ENCODE data around the gene TIGD1.

The TIGD1 gene

DNA sequence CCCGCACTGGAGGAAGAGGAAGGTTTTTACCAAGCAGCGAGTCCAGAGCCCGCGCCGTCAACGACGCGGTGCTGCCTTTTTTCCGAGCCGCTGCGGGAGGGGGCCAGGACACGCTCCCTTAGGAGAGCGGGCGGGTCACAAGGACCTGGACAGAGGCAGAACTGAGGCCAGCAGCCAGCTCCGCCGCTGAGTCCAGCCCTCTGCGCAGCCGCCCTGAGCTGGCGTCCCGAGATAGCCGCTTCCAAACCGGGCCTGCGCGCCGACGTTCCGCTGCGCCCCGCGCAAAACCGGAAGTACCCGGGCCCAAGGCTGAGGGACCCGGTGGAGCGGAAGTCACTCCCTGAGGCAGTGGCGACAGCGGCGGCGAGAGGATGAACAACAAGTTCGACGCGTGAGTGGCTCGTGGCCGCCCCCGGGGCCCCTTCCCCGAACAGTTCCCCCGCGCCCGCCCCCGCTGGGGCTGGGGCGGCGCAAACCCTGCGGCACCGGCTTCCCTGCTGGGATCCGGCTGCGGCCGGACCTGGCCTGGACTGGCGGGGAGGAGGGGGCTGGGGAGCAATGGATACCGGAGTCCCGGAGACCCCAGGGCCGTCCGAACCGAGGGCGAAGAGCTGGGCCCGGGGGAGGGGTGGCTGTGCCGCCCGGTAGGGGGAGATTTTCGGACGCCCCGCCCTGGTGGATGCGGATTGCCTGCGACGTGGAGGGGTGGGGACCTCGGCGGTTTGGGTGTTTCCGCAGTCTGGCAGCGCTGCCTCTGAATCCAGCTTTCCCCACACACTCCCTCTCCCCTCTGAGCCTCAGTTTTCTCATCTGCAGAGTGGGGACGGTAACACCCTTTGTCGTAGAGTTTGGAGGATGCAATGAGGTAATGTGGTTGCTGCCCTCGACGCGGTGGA lies at the start of gene TIGD1, which contains the start of gene EIF4E2:
TIGD1 (minus strand) TSS at position 204 of the 896 bp plus-strand sequence. CDS start 675 bp downstream, outside the sequence.
EIF4E2 (plus strand) TSS at position 336 of the 896 bp plus-strand sequence; CDS start at position 372, 36 bp downstream.
- H3K36me3 Mint-ChIP-seq (ENCODE audit: low read depth): peaks cover 50% of the 10 kb centered on the region
- H3K27me3 Mint-ChIP-seq (ENCODE audit: low read depth): no peaks in the 10 kb centered on the region
- H3K4me3 Mint-ChIP-seq: peak within 1 kb of the TSS; percentile 100
- peak within 1 kb of the TSS; percentile 100 for H3K27ac Mint-ChIP-seq
- peak; percentile 93 for DNase-seq (ENCODE audit: low spot score)
- H3K9me3 Mint-ChIP-seq: peaks cover 6% of the 10 kb centered on the region
- H3K4me1 Mint-ChIP-seq (ENCODE audit: low read depth): peaks cover 55% of the 10 kb centered on the region

DNA sequence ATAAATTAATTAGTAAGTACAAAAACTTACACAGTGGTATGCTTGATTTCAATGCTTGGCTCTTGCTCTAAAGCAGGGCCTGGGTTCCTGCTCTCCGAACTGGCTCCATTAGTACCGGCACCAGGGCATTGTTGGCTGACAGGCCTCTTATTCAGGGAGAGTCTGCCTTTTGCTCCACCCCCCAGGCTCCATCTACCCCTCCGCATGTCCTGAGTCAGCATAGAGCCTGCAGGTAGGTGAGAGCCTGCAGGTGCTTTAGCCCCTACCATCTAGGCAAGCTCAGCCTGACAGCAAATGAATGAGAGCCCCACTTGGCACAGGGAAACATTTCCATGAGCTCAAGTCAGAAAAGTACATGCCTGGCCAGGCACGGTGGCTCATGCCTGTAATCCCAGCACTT lies 47.9 kb upstream of the TIGD1 start:
- H3K9me3 Mint-ChIP-seq: no peaks in the 10 kb centered on the region
- DNase-seq (ENCODE audit: low spot score): no peak
- H3K27me3 Mint-ChIP-seq (ENCODE audit: low read depth): peaks cover 4% of the 10 kb centered on the region
- no peak overlapping the region for H3K27ac Mint-ChIP-seq
- H3K4me3 Mint-ChIP-seq: no peak overlapping the region
- H3K4me1 Mint-ChIP-seq (ENCODE audit: low read depth): peaks cover under 1% of the 10 kb centered on the region
- no peaks in the 10 kb centered on the region for H3K36me3 Mint-ChIP-seq (ENCODE audit: low read depth)

DNA sequence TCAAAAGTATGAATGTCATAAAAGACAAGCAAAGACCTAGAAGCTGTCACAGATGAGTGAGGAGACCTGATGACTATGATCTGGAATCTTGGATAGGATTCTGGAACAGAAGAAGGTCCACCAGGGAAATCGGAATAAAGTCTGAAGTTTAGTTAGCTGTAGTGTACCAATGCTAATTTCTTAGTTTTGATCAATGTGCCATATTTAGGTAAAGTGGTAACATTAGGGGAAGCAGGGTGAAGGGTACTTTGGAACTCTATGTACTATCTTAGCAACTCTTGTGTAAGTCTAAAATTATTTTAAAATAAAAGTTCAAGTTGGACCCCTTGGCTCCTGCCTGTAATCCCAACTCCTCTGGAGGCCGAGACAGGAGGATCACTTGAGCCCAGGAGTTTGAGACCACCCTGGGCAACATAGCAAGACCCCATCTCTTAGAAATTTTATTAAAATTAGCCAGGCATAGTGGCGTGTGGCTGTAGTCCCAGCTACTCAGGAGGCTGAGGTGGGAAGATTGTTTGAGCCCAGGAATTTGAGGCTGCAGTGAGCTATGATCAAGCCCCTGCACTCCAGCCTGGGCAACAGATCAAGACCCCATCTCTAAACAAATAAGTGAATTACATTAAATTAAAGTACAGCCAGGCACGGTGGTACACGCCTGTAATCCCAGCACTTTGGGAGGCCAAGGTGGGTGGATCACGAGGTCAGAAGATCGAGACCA lies 47.2 kb upstream of the TIGD1 start:
- Mint-ChIP-seq H3K4me3 (no peak overlapping the region), H3K27me3 (ENCODE audit: low read depth) (no peaks in the 10 kb centered on the region), H3K9me3 (no peaks in the 10 kb centered on the region), H3K27ac (no peak overlapping the region), H3K4me1 (ENCODE audit: low read depth) (peaks cover 6% of the 10 kb centered on the region), H3K36me3 (ENCODE audit: low read depth) (no peaks in the 10 kb centered on the region)
- no peak for DNase-seq (ENCODE audit: low spot score)

DNA sequence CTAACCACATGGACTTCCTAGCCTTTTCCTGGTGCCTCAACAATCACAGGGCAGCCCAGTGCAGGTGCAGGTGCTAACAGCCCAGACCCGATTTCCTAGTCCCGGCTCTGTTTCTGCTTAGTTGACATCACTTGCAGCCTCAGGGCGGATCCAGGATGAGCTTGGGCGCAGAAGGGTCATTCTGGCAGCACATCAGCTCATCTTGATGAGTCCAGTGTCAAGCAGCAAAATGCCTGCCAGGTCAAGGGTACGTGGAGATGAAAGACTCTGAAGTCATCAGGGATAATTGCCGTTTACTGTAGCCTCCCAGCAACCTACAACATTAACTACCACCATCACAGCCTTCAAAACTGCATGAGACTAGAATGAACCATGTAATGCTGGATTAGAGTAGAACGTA lies 43.6 kb upstream of the TIGD1 start:
- Mint-ChIP-seq H3K27ac (no peak overlapping the region), H3K27me3 (ENCODE audit: low read depth) (no peaks in the 10 kb centered on the region), H3K9me3 (no peaks in the 10 kb centered on the region), H3K36me3 (ENCODE audit: low read depth) (no peaks in the 10 kb centered on the region), H3K4me1 (ENCODE audit: low read depth) (peaks cover 6% of the 10 kb centered on the region), H3K4me3 (no peak overlapping the region)
- DNase-seq (ENCODE audit: low spot score): no peak

DNA sequence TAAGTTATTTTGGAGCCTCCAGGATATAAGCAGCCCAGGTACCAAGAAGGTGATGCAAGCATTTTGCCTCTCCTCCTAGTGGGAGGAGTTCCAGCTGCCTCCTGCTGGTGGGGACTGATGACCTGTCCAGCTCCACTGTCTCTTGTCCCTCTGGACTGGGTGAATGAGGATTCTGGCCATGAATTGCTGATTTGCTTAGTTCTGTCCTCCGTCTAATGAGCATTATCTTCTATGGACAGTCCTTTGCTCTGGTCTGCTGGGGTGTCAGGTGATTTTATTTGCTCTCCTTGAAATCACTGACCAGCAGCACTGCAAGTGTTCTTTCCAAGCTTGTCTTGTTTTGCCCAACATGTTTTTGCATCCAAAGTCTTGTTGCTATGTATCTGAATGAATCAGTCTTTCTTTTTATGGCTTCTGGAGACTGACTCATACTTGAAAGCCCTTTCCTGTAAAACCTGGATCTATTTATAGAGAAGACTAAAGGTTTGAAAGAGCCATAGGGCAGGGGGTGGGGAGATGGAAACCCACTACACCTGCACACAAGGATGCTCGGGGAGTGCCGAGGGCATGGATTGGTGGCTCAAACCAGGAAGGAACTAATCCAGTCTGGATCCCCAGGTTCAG lies 42.5 kb upstream of the TIGD1 start:
- no peak for DNase-seq (ENCODE audit: low spot score)
- H3K27me3 Mint-ChIP-seq (ENCODE audit: low read depth): no peaks in the 10 kb centered on the region
- no peak overlapping the region for H3K27ac Mint-ChIP-seq
- peaks cover 6% of the 10 kb centered on the region for H3K4me1 Mint-ChIP-seq (ENCODE audit: low read depth)
- H3K4me3 Mint-ChIP-seq: peak overlapping the region; percentile 9
- no peaks in the 10 kb centered on the region for H3K9me3 Mint-ChIP-seq
- H3K36me3 Mint-ChIP-seq (ENCODE audit: low read depth): no peaks in the 10 kb centered on the region

DNA sequence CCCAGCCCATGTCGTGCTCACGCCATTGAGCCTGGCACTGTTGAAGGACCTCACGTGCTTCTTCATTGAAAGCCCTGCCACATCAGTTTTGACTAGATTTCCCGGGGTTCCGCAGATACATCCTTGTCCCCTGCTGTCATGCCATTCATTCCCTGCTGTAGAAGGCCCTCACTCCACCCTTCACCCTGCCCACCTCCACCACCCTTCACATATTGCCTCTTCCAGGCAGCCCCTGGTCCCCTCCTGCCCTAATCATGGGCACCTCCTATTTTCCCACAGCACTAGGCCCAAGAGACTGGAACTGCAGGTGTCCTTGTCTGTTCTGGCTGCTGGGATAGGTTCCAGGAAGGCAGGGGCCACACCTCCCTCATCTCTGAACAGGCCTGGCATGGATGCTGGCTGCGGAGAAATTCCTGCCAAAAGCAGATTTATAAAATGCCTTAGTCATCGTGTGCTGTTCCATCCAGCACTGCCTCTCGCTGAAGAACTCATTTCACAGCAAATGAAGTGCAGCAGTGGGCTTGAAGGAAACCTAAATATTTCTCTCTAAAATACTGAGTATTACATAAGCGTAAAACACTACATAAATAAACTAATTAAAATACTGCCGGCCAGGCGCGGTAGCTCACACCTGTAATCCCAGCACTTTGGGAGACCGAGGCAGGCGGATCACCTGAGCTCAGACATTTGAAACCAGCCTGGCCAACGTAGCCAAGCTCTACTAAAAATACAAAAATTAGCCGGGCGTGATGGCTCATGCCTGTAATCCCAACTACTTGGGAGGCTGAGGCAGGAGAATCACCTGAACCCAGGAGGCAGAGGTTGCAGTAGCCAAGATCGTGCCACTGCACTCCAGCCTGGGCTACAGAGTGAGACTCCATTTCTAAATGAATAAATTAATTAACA lies 38.6 kb upstream of the TIGD1 start:
- Mint-ChIP-seq H3K9me3 (no peaks in the 10 kb centered on the region), H3K27ac (no peak overlapping the region), H3K36me3 (ENCODE audit: low read depth) (no peaks in the 10 kb centered on the region), H3K4me1 (ENCODE audit: low read depth) (peaks cover 6% of the 10 kb centered on the region), H3K27me3 (ENCODE audit: low read depth) (no peaks in the 10 kb centered on the region), H3K4me3 (no peak overlapping the region)
- no peak for DNase-seq (ENCODE audit: low spot score)

DNA sequence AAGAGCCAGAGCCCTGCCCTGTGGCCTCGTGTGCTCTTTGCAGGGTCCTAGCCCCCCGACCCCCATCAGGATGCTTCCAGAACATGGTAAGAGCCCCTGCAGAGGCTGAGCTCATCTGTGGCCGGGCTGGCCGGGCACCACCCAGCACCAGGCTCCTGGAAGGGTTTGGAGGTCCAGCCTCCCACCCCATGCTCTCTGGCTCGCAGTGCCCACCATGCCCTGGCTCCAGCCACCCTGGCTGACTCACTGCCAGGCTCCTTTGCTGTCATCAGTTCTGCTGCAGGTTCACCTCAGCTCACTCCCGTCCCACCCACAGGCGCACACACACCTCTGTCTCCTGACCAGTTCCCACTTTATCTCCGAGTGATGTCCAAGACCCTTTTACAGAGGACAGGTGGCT lies 37.7 kb upstream of the TIGD1 start:
- Mint-ChIP-seq H3K36me3 (ENCODE audit: low read depth) (peaks cover 3% of the 10 kb centered on the region), H3K9me3 (no peaks in the 10 kb centered on the region), H3K4me1 (ENCODE audit: low read depth) (peaks cover 3% of the 10 kb centered on the region), H3K27ac (no peak overlapping the region), H3K4me3 (no peak overlapping the region), H3K27me3 (ENCODE audit: low read depth) (no peaks in the 10 kb centered on the region)
- DNase-seq (ENCODE audit: low spot score): no peak

DNA sequence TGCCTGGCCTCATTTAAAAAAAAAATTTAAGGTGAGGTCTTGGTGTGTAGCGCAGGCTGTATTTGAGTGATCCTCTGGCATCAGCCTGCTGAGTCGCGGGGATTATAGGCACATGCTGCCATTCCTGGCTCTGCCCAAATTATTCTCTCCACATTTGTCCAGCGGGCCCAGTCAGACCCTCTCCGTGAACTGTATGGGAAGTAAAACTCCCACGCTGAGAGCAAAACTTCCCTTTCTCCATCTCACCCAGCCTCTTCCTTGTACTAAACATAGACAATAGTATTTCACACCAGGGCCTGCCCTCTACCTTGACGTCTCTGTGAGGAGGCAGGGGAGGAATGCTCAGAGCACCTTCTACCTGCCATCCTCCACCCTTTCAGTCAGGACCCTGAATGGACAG lies 37.2 kb upstream of the TIGD1 start:
- Mint-ChIP-seq H3K36me3 (ENCODE audit: low read depth) (peaks cover 3% of the 10 kb centered on the region), H3K27me3 (ENCODE audit: low read depth) (no peaks in the 10 kb centered on the region), H3K27ac (peak overlapping the region; percentile 8), H3K4me3 (no peak overlapping the region), H3K9me3 (no peaks in the 10 kb centered on the region), H3K4me1 (ENCODE audit: low read depth) (no peaks in the 10 kb centered on the region)
- DNase-seq (ENCODE audit: low spot score): no peak

DNA sequence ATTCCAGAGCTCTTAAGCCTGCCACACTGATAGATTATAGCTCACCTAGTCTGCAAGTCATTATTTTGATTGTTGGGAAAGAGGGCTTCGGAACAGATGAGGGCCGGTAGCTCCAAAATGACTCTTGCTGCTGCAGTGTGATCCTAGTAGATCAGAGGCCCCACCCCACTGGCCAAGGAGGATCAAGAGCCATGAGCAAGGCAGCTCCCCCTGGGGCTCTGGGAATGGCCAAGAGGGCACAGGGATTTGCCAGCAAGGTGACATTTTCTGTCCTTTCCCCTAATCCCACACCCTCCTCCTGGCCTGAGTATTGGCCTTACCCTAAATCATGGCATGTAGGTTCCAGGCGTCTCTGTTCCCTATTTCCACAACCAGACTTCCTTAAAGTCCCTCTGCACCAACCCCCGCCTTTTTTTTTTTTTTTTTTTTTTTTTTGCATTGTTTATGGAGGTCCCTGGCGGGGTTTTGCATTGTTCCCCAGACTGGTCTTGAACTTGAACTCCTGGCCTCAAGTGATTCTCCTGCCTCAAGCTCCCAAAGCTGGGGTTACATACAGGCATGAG lies 36.7 kb upstream of the TIGD1 start:
- H3K27me3 Mint-ChIP-seq (ENCODE audit: low read depth): no peaks in the 10 kb centered on the region
- H3K4me1 Mint-ChIP-seq (ENCODE audit: low read depth): no peaks in the 10 kb centered on the region
- H3K9me3 Mint-ChIP-seq: no peaks in the 10 kb centered on the region
- DNase-seq (ENCODE audit: low spot score): no peak
- peaks cover 6% of the 10 kb centered on the region for H3K36me3 Mint-ChIP-seq (ENCODE audit: low read depth)
- H3K27ac Mint-ChIP-seq: no peak overlapping the region
- H3K4me3 Mint-ChIP-seq: no peak overlapping the region

DNA sequence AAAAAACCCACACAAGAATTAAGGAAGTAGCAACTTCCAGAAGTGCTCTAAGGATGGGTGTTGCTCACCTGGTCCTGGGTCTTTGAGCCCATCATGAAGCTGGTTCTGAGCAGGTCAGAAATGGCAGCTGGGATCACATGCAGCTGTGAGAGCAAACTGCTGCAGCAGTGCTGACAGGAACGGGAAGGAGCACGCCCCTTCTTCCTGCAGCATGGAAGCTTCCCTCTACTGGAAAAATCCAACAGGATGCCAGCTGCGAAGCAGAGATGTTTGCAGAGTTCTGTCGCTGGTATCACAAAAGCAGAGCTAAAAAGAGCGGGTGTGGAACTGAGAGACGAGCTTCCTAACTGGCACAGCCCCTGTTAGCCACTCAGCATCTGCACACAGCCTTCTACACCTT lies 33.9 kb upstream of the TIGD1 start:
- H3K36me3 Mint-ChIP-seq (ENCODE audit: low read depth): peaks cover 23% of the 10 kb centered on the region
- H3K9me3 Mint-ChIP-seq: no peaks in the 10 kb centered on the region
- DNase-seq (ENCODE audit: low spot score): no peak
- H3K4me3 Mint-ChIP-seq: no peak overlapping the region
- no peaks in the 10 kb centered on the region for H3K27me3 Mint-ChIP-seq (ENCODE audit: low read depth)
- H3K27ac Mint-ChIP-seq: no peak overlapping the region
- peaks cover 13% of the 10 kb centered on the region for H3K4me1 Mint-ChIP-seq (ENCODE audit: low read depth)

DNA sequence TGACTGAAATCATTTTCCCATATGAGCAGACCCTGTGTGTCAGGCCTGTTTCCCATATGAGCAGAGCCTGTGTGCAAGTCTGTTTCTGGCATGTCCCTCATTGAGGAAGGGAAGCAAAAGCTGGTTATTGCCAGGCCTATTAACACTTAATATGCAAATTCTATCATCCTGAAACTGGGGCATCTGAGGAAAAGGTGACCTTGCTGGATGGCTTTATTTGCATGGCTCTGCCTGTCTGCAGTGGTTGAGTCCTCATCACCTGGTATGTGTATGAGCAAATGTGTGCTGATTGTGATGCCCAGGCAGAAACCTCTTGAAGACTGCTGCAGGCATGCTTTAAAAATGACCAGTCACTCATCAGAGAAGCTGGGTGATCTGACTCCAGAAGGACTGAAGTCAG lies 31.4 kb upstream of the TIGD1 start:
- Mint-ChIP-seq H3K27ac (no peak overlapping the region), H3K27me3 (ENCODE audit: low read depth) (no peaks in the 10 kb centered on the region), H3K9me3 (no peaks in the 10 kb centered on the region), H3K4me1 (ENCODE audit: low read depth) (peaks cover 13% of the 10 kb centered on the region), H3K4me3 (no peak overlapping the region), H3K36me3 (ENCODE audit: low read depth) (peaks cover 34% of the 10 kb centered on the region)
- DNase-seq (ENCODE audit: low spot score): no peak

DNA sequence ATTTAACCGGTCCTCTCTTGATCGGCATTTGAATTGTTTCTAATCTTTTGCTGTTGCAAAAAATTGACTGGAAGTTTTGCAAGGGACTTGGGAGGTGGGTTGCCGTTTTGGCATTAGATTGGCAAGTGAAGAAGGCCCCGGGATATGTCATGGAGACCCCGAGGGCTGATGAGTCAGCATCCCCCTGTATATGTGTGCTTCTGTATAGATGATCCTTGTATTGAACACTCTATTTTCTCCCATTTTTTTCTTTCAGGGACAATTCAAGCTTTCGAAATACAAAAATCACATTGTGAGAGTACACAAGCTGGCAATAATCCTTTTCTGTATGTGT lies 30.3 kb upstream of the TIGD1 start:
- Mint-ChIP-seq H3K9me3 (no peaks in the 10 kb centered on the region), H3K4me1 (ENCODE audit: low read depth) (peaks cover 13% of the 10 kb centered on the region), H3K4me3 (no peak overlapping the region), H3K27me3 (ENCODE audit: low read depth) (no peaks in the 10 kb centered on the region), H3K36me3 (ENCODE audit: low read depth) (peaks cover 39% of the 10 kb centered on the region), H3K27ac (no peak overlapping the region)
- DNase-seq (ENCODE audit: low spot score): no peak

DNA sequence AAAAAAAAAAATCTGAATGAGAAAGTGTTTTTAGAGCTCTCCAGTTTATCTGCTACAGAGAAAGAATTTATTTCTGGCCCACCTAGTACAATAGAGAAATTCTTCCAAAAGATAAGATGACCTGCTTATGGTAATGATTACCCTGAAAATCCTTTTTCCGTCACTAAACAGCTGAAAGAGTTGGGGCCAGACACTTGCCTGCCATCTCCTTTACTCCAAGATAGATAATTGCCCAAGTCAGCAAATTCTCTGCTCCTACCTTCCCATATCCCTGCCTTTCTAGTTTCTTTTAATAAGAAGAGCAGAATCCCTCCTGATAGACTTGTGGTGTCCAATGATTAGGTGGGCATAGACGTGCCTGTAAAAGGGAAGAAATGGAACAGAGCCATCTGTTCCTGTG lies 28.3 kb upstream of the TIGD1 start:
- H3K27ac Mint-ChIP-seq: no peak overlapping the region
- no peak overlapping the region for H3K4me3 Mint-ChIP-seq
- DNase-seq (ENCODE audit: low spot score): no peak
- H3K27me3 Mint-ChIP-seq (ENCODE audit: low read depth): no peaks in the 10 kb centered on the region
- peaks cover 50% of the 10 kb centered on the region for H3K36me3 Mint-ChIP-seq (ENCODE audit: low read depth)
- no peaks in the 10 kb centered on the region for H3K9me3 Mint-ChIP-seq
- peaks cover 13% of the 10 kb centered on the region for H3K4me1 Mint-ChIP-seq (ENCODE audit: low read depth)

Data from T-helper 2 cell treated with Interferon-gamma antibody and Interleukin-4, amounts not matched to agents 5 μg/mL and 100 μg/mL, for 36 hours (primary cell).